GM23338 (cell line): ENCODE measurements around the gene TFF2. TPM values are rescaled to one million over a fixed set of nuclear protein-coding genes. Genes with fewer than 3 reads are reported as not detected.

Source experiments
- ATAC-seq: fragments of 200-7000 bp; cut with Tn5 transposase; 3 replicates; pipeline ENCODE4 v1.9.1; 2020
- DNase-seq: peaks from one replicate; pipeline ENCODE4 v3.0.0-alpha.2; 2015; ENCODE audit warnings: low spot score
- H2AFZ ChIP-seq: fragments of 200-600 bp; sonication (generic); 2 replicates; pipeline ENCODE4 v1.8.0; 2016; ENCODE audit warnings: antibody characterized with exemption, mild to moderate bottlenecking, moderate library complexity
- H3F3A ChIP-seq: fragments of 200-600 bp; sonication (generic); replicated peaks from 2 replicates; pipeline ENCODE4 v1.8.0; 2017; ENCODE audit warnings: antibody characterized with exemption, mixed run types, low read depth
- H3K27ac ChIP-seq: fragments of 200-600 bp; sonication (generic); 2 replicates; pipeline ENCODE4 v1.6.1; 2016; ENCODE audit warnings: low read depth
- H3K27me3 ChIP-seq: fragments of 200-600 bp; sonication (generic); 2 replicates; pipeline ENCODE4 v1.8.0; 2016; ENCODE audit warnings: mild to moderate bottlenecking, mixed run types, moderate library complexity; ENCODE audit not compliant: insufficient read depth
- H3K36me3 ChIP-seq: fragments of 200-600 bp; sonication (generic); 2 replicates; pipeline ENCODE4 v1.8.0; 2016; ENCODE audit warnings: mild to moderate bottlenecking; ENCODE audit not compliant: insufficient read depth
- H3K4me1 ChIP-seq: fragments of 200-600 bp; sonication (generic); 2 replicates; pipeline ENCODE4 v1.8.0; 2016; ENCODE audit warnings: mild to moderate bottlenecking, moderate library complexity; ENCODE audit not compliant: insufficient read depth
- H3K4me2 ChIP-seq: fragments of 200-600 bp; sonication (generic); 2 replicates; pipeline ENCODE4 v1.7.1; 2017; ENCODE audit warnings: mixed run types
- H3K4me3 ChIP-seq: fragments of 200-600 bp; sonication (generic); 2 replicates; pipeline ENCODE4 v1.6.1; 2016; ENCODE audit warnings: mixed run types
- H3K79me2 ChIP-seq: fragments of 200-600 bp; sonication (generic); replicated peaks from 2 replicates; pipeline ENCODE4 v1.8.0; 2017; ENCODE audit warnings: mild to moderate bottlenecking; ENCODE audit not compliant: insufficient read depth
- H3K9me2 ChIP-seq: fragments of 200-600 bp; sonication (generic); 2 replicates; pipeline ENCODE4 v1.8.0; 2017; ENCODE audit not compliant: insufficient read depth
- H4K20me1 ChIP-seq: fragments of 200-600 bp; sonication (generic); replicated peaks from 2 replicates; pipeline ENCODE4 v1.8.0; 2017; ENCODE audit warnings: mild to moderate bottlenecking; ENCODE audit not compliant: insufficient read depth
- H3K27ac Mint-ChIP-seq: 2 replicates; pipeline ENCODE4 v1.8.0; 2020; ENCODE audit warnings: inconsistent platforms, mild to moderate bottlenecking, moderate library complexity, mixed read lengths
- H3K27me3 Mint-ChIP-seq: 3 replicates; pipeline ENCODE4 v1.8.0; 2022; ENCODE audit warnings: low read depth, mild to moderate bottlenecking, moderate library complexity, mixed read lengths, inconsistent platforms; ENCODE audit not compliant: insufficient read depth, poor library complexity
- H3K36me3 Mint-ChIP-seq: 3 replicates; pipeline ENCODE4 v1.8.0; 2021; ENCODE audit warnings: low read depth, mild to moderate bottlenecking, inconsistent platforms, moderate library complexity, mixed read lengths
- H3K4me1 Mint-ChIP-seq: 3 replicates; pipeline ENCODE4 v1.8.0; 2020; ENCODE audit warnings: mild to moderate bottlenecking, inconsistent platforms, mixed read lengths
- H3K4me3 Mint-ChIP-seq: 3 replicates; pipeline ENCODE4 v1.8.0; 2021; ENCODE audit warnings: moderate library complexity, mild to moderate bottlenecking, inconsistent platforms, mixed read lengths
- H3K9me3 Mint-ChIP-seq: 3 replicates; pipeline ENCODE4 v1.8.0; 2020; ENCODE audit warnings: moderate library complexity, mild to moderate bottlenecking, inconsistent platforms, mixed read lengths
- CREB1 ChIP-seq: fragments of 250-450 bp; sonication (Bioruptor Pico); IDR thresholded peaks from 2 replicates; pipeline ENCODE4 v1.5.0; 2020; ENCODE audit warnings: low read depth, mild to moderate bottlenecking, moderate library complexity
- CTCF ChIP-seq, 2 experiments: fragments of 200-600 bp in 1 of 2; sonication (generic) in 1 of 2; conservative IDR thresholded peaks; 2 replicates each; pipeline versions ENCODE4 v1.5.1 to v1.6.1; 2016 to 2017; ENCODE audit warnings: antibody characterized with exemption in 2 of 2, low read depth in 2 of 2, mild to moderate bottlenecking in 2 of 2, moderate library complexity in 1 of 2
- ETS1 ChIP-seq: IDR thresholded peaks from 2 replicates; pipeline ENCODE4 v1.6.1; 2016; ENCODE audit warnings: antibody characterized with exemption
- EZH2 ChIP-seq: fragments of 200-600 bp; sonication (generic); IDR thresholded peaks from one replicate; pipeline ENCODE4 v1.8.0; 2017; ENCODE audit warnings: antibody characterized with exemption, mild to moderate bottlenecking, low read depth; ENCODE audit not compliant: unreplicated experiment
- EZH2phosphoT487 ChIP-seq: fragments of 200-600 bp; sonication (generic); IDR thresholded peaks from one replicate; pipeline ENCODE4 v1.8.1; 2018; ENCODE audit warnings: antibody characterized with exemption; ENCODE audit not compliant: unreplicated experiment
- JUNB ChIP-seq: IDR thresholded peaks from one replicate; pipeline ENCODE4 v1.6.1; 2016; ENCODE audit warnings: antibody characterized with exemption; ENCODE audit not compliant: unreplicated experiment
- NANOG ChIP-seq: IDR thresholded peaks from 2 replicates; pipeline ENCODE4 v1.6.1; 2016; ENCODE audit warnings: antibody characterized with exemption, borderline replicate concordance
- POLR2AphosphoS5 ChIP-seq: IDR thresholded peaks from 2 replicates; pipeline ENCODE4 v1.6.1; 2016; ENCODE audit warnings: antibody characterized with exemption, low read depth
- REST ChIP-seq: IDR thresholded peaks from one replicate; pipeline ENCODE4 v1.6.1; 2018; ENCODE audit warnings: antibody characterized with exemption; ENCODE audit not compliant: unreplicated experiment
- STAT1 ChIP-seq: IDR thresholded peaks from one replicate; pipeline ENCODE4 v1.6.1; 2016; ENCODE audit warnings: antibody characterized with exemption; ENCODE audit not compliant: unreplicated experiment
- ZNF114 ChIP-seq: fragments of 250-450 bp; sonication (Bioruptor Pico); IDR thresholded peaks from 2 replicates; pipeline ENCODE4 v1.5.0; 2020; ENCODE audit warnings: mild to moderate bottlenecking, moderate library complexity
- ZNF331 ChIP-seq: fragments of 250-450 bp; sonication (Bioruptor Pico); IDR thresholded peaks from 2 replicates; pipeline ENCODE4 v1.5.0; 2020; ENCODE audit warnings: low read depth, mild to moderate bottlenecking, moderate library complexity
- ZNF462 ChIP-seq: fragments of 250-450 bp; sonication (Bioruptor Pico); IDR thresholded peaks from 2 replicates; pipeline ENCODE4 v1.5.0; 2020; ENCODE audit warnings: mild to moderate bottlenecking, moderate library complexity
- polyA plus RNA-seq: library from polyadenylated mRNA; unstranded; fragments of >200 nt; fragmentation: Nextera tagmentation; extraction: Ambion mirVana; gene quantifications from 2 replicates; pipeline ENCODE4 v1.2.1, GENCODE V29; 2016
- total RNA-seq: library from RNA; depleted of rRNA; stranded (reverse); fragments of >200 nt; shearing (Covaris generic); gene quantifications from 2 replicates; pipeline ENCODE4 v1.2.3, GENCODE V29; 2014

Gene TFF2
- total and polyA plus RNA-seq, 2 experiments from 2014 or later, result not detected

- DNase-seq, result no peak
- no peaks in the 10 kb centered on the region for H3K36me3 ChIP-seq
- no peak overlapping the region for H3K27ac Mint-ChIP-seq
- no peak overlapping the region for H2AFZ ChIP-seq
- H4K20me1 ChIP-seq, result no peaks in the 10 kb centered on the region
- peaks cover 16% of the 10 kb centered on the region for H3K27me3 Mint-ChIP-seq
- H3K79me2 ChIP-seq, result no peaks in the 10 kb centered on the region
- no peaks in the 10 kb centered on the region for H3K4me1 ChIP-seq
- peaks cover 4% of the 10 kb centered on the region; the same call in 2 of the 3 replicates for H3K9me3 Mint-ChIP-seq
- TF ChIP-seq CTCF (conservative IDR thresholded peaks at IDR 0.05; ENCODE audit: low read depth in 2 of 2) (no peak), CREB1 (no peak), REST (no peak), EZH2phosphoT487 (no peak), ETS1 (no peak), STAT1 (no peak), ZNF462 (CRISPR knock-in tag) (no peak), POLR2AphosphoS5 (no peak), ZNF331 (CRISPR knock-in tag) (no peak), ZNF114 (CRISPR knock-in tag) (no peak), JUNB (no peak), EZH2 (no peak), NANOG (no peak)
- ATAC-seq, result no peak
- H3F3A ChIP-seq, result no peaks in the 10 kb centered on the region
- no peaks in the 10 kb centered on the region for H3K4me1 Mint-ChIP-seq
- 0 out of 2 replicates have a peak, but pooled peaks cover 9% of the 10 kb centered on the region for H3K9me2 ChIP-seq
- no peaks in the 10 kb centered on the region; the same call in 2 of the 3 replicates for H3K36me3 Mint-ChIP-seq
- H3K4me3 ChIP-seq, result no peak overlapping the region
- H3K27ac ChIP-seq, result no peak overlapping the region
- no peak overlapping the region for H3K4me3 Mint-ChIP-seq
- no peak overlapping the region for H3K4me2 ChIP-seq
- H3K27me3 ChIP-seq, result no peaks in the 10 kb centered on the region
These were observed 2.0 kb downstream of the TFF2 start for GRCh38 chr21:42348762-42349161.
